Stimulated activated CD4-positive, alpha-beta T cell treated with anti-CD3 and anti-CD28 coated beads, TNF-alpha, amount 100 ng/mL, for 48 hours (primary cell): ENCODE data around the gene PPFIA2.

Experiments used
- DNase-seq, 3 donors: peaks; one replicate each; pipeline ENCODE4 v3.0.0-alpha.2; 2020; ENCODE audit warnings: low read depth in 3 of 3

PPFIA2 gene

GRCh38 chr12:81759190-81760051 is at the start of gene PPFIA2:
Gene PPFIA2 (minus strand): TSS chr12:81759350.
- DNase-seq = no peak

DNA sequence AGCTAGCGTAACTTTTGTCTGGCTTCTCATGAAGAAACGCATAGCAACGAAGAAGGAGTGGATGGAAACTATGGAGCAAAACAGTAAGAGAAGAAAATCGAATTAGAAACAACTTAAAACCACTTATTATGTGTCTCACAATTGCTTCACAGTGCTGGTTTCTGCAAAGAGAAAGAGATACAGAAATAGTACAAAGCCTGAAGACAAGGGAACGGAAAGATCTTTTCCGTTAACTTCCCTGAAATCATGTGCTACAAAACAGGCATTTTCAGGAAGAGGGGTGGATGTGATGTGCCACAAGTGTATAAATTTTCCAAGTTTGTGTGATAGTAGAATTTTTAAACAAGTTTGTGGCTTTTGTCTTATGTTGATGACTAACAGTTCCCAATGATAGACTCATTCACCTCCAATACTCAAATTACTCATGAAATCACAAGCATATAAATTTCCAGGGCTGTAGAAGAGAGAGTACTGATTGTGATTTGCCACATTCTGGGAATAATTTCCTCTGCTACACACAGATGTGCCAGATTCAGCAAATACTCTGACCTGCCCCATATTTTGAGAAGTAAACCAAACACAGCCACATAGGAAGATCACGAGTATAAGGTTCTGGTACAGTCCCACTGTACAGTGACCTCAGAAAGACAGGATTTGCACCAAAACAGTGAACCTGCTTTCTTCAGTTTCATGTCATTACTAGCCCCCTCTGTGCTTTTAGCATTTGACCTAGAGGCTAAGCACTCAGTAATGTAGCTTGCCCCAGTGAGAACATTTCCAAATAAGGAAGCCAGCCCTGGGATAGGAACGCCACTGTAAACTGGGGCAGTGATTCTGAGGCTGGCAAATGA is 41.4 kb upstream of the PPFIA2 start:
- no peak for DNase-seq

DNA sequence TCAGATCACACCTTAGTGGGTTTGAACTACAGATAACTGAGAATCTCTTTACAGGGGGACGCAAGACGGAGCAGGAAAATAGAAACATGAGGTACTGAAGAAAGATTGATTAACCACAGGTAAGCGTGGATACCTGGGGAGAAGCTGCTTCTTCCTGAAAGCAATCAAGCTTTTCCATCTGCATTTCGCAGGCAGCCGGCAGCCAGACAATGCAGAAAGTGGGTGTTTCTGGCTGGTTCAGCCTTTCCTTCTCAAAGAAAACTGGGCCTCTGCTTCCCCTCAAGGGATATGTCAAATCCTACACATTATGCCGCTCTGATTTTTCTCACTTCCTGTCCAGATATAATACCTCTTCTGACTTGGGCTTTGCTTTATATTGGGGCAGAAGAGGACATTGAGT is 39.1 kb upstream of the PPFIA2 start:
- no peak for DNase-seq

DNA sequence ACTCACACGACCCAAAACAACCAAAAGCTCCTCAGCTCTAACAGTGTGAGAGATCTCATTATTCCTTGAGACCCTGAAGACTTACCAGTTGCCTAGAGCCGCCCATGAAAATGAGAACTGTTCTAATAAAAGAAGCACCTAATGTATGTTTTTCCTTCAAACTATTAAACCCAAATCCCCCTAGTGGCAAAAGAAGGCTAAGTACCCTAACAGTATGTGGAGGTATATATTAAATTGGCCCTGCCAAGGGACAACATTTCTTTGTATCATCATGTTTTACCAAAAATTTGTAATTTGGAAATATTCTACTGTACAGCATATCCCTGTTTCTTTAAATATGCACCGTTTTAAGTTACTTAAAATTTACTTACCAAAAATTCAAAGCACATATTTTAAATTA is 38.0 kb upstream of the PPFIA2 start:
- no peak for DNase-seq

DNA sequence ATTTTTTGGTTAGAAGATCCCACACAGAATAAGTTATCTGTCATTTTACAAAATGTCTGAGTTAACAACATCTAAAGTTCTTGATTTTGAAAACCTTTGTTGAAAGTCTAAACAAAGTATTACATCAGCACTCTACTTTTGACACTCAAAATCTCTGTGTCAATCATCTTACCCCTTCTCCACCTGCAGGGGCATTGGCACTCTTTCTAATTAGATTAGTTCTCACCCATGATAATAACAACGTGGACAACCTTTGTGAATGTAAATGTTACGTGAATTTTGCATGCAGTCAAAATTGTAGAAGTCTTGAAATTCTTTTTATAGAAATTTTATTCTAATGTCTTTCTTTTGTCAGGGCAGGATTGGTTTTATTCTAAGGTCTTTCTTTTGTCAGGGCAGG is 33.5 kb upstream of the PPFIA2 start:
- no peak for DNase-seq

GRCh38 chr12:81779216-81779615 is 20.1 kb upstream of the PPFIA2 start:
- no peak for DNase-seq

DNA sequence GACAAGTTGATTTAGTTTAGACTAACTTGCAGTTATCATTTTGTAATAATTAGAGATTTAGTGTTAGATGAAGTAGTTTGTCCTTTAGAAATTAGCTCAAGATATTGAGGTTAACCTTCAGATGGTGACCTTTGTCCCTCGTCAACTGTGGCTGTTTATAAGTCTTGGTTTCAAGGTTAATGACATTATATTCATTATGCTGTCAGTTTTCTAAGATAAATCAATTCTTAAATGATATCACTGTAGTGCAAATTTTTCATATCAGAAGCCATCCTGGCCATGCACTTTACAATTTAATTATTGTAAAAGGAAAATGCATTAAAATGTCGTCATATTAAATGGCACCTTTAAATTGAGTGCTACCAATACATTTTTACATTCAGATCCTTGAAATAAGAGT is 19.6 kb upstream of the PPFIA2 start:
- DNase-seq = no peak

DNA sequence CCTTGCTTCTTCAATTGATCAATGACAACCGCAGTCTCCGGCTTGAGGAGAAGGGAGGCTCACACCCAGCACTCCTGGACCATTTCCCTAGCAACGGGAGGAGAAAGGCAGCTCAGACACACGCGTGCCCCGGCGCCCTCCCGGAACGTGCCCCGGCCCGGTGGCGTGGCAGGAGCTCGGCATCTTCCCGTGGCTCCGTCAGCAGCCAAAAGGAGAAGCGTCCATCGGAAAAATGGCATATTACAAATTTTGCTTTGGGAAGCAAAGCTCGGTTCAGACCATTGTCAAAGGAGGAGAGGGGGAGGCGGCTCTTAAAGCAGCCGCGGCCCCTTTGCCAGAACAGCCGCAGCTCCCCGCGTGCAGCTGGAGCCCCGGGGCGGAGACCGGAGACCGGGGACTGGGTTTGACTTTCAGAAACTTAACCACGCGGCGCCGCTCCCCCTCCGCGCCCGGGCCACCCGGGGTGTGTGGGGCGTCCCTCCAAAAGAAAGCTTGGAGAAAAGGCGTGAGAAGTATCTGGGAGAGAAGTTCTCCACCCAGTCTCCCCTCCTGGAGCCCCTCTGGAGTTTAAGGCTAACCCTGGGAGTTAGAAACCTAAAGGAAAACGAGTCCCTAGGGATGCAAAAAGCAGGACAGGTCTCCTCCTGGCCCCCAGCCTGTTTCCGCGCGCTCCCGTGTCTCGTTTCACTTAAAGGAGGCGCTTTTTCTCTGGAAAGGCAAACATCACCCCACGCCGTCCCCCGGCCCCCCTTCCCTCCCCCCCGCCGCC is 545 bp downstream of the PPFIA2 start:
- no peak for DNase-seq

- no peak for DNase-seq
Observed at GRCh38 chr12:81757731-81758365, 1.3 kb downstream of the PPFIA2 start.

DNA sequence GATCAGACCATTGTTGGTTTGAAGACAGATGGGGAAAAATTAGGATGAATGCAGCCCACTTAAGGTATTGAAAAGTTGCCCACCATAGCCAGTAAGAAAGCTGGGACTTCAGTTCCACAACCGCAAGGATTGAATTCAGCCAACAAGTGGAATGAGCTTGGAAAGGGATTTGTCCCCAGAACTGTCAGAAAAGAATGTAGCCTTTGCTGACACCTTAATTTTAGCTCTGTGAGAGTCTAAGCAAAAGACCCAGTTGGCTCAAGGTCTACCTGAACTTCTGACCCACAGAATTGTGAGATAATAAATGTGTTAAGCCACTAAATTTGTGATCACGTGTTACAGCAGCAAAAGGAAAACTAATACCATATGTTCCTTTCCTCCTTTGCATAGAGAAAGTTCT is 29.4 kb downstream of the PPFIA2 start:
- DNase-seq = no peak

- no peak for DNase-seq
Observed at GRCh38 chr12:81727391-81727790, 31.8 kb downstream of the PPFIA2 start.

GRCh38 chr12:81726634-81727033 is 32.5 kb downstream of the PPFIA2 start:
- DNase-seq = no peak

DNA sequence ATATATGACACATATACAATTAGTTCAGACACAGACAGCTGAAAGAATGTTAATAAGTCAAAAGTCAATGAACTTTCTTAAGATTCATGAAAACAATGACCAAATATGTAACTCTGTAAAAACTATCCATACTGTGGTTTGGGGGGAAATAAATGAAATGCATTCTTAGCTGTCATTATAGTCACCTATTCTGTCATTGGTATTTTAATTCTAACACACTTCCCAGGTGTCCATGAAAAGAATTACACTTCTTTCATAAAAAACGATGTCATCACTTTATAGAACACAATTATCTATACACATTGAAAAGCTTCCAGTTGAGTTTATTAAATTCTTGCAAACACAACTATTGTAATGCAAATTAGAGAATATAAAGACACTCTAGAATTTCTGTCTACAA is 35.8 kb downstream of the PPFIA2 start:
- no peak for DNase-seq

DNA sequence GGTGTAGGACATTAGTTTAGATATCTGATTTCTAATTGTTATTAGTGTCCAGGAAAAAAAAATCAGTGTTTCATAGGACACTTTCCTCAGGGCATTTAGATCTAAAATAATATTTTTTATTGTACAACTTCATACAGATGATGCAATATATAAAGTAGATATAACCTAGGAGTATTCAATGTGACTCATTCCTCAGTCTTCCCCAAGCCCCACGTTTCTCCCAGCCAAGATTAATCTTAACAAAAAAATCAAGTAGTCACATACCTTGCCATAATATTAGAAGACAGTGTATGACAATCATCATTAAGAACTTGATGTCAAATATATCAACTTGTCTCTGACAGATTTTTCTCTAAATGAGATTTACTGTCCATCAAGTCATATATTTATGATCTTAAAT is 37.1 kb downstream of the PPFIA2 start:
- DNase-seq = no peak

GRCh38 chr12:81718616-81719015 is 40.5 kb downstream of the PPFIA2 start:
- DNase-seq = no peak

DNA sequence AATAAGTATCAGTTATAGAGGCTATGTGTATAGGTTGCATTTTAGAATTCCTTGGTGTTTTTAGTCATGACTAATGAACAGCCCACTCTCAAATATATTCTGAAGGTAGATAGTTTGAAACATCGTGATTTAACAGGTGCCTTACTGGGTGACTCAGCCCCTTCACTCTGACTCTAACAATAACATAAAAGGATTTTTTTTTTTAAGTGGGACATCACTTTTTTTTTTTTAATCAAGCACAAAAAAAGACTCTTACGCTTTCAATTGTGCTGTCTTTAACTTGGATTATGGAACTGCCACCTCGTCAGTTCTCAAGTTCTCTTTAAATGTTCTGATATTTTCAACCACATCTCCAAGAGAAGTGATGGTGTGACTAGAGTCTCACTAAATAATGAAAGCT is 46.6 kb downstream of the PPFIA2 start:
- DNase-seq = no peak

GRCh38 chr12:81705586-81705985 is 53.6 kb downstream of the PPFIA2 start:
- no peak for DNase-seq

DNA sequence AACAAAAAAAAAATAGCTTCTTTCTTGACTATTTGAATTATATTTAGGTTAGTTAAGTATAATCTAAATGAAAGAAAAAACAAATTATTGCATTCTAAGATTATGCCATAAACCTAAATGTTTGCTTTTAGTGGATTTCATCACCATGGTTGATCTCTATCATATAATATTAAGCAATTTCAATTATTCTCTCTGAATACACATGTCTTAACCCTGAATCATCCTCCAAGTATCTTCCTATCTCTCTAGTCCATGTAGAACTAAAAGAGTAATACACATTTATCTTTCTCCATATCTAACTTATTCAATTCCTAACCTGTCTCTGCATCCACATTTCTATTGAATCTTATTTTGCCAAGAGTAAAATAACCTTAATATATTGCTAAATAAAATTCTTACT is 59.6 kb downstream of the PPFIA2 start:
- no peak for DNase-seq

- no peak for DNase-seq
Observed at GRCh38 chr12:81692008-81692407, 67.1 kb downstream of the PPFIA2 start.

DNA sequence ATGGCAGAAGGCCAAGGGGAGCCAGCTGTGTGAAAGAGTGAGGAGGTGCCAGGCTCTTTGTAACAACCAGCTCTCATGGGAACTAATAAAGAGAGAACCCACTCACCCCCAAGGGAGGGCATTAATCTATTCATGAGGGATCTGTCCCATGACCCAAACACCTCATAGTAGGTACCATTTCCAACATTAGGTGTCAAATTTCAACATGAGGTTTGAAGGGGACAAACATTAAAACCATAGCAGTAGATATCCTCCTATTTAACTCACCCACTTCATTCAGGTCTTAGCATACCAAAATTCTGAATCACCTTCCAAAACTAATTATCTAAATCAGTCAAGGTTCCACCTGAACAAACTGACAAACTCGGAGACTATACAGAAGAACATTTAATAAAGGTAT is 75.3 kb downstream of the PPFIA2 start:
- DNase-seq = no peak

- DNase-seq = no peak
Observed at GRCh38 chr12:81679614-81680013, 79.5 kb downstream of the PPFIA2 start.

DNA sequence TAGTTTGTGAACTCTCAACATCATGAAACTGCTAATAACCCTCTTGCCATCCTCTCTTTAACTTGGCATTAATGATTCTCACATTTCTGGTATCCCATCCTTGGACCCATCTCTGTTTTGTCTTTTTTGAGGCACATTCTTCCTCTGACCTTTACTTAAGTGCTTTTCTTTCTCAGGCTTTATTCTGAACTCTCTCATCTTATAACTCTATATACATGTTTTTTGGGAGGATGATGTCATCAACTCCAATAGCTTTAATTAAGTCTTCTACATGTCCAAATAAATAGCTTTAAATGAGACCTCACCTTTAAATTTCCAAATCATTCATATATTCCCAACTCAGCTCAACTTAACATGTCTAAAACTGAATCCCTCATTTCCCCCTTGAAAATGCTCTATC is 88.4 kb downstream of the PPFIA2 start:
- no peak for DNase-seq
